Measurements from ENCODE around the gene ATP6V1F.

ATP6V1F gene

DNA sequence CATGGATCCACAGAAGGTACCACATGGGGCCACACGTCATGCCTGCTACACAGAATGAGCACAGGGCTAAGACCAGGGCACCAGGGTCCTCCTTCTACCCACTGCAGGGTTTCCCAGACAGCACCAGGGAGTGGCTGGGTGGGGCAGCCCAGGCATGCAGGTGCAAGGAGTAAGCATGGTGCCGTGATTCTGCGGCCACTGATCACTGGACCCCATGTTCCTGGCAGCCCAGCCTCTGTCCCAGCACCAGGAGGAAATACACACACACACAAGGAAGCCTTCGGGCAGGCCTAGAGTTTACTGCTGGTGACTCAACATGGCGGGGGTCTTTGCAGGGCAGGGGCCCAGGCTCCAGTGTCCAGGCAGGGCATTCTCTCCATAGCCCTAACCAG lies 13.9 kb downstream of the ATP6V1F start:
- DNase-seq (ENCODE audit: low spot score in 2 of 2): no peak
- Mint-ChIP-seq H3K4me1 (peaks cover 2% of the 10 kb centered on the region), H3K27ac (no peak overlapping the region), H3K9me3 (no peaks in the 10 kb centered on the region), H3K4me3 (no peak overlapping the region), H3K36me3 (no peaks in the 10 kb centered on the region), H3K27me3 (no peaks in the 10 kb centered on the region)
- ATAC-seq (ENCODE audit: low read depth): no peak

DNA sequence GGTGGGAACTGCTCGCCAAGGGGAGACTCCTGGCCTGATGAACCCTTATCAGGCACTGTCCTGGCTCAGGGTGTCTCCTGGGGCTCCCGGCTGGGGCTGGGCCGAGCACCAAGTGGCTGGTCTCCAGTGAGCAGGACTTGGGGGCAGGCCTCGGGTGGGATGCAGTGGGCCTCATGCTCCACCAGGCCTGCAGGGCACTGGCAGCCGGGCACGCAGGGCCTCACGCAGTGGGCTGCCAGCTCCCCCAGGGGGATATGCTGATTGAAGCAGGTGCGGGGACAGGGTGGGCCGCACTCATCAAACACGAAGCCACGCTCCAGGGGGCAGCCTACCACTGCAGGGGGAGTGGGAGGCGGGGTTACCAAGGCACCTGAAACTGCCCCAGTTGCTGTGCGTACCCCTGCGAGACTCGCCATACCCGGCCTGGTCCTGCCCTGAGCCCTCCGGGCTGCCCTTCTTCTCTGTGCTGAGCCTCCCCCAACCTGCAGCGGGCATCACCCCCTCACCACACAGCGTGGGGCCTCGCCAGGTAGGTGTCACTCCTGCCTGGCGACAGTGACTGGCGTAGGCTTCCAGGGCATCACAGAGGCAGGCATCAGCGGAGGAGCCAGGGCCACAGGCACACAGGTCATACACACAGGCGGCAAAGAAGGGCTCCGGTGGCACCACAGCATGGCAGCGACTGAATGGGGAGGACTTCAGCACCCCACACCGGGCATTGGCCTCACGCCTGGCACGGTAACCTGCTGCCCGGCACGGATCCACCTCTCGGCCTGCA lies 14.5 kb downstream of the ATP6V1F start:
- Mint-ChIP-seq H3K27ac (no peak overlapping the region), H3K27me3 (no peaks in the 10 kb centered on the region), H3K9me3 (no peaks in the 10 kb centered on the region), H3K4me1 (peaks cover 3% of the 10 kb centered on the region), H3K4me3 (no peak overlapping the region), H3K36me3 (no peaks in the 10 kb centered on the region)
- DNase-seq (ENCODE audit: low spot score in 2 of 2) (no peak), ATAC-seq (ENCODE audit: low read depth) (no peak)

DNA sequence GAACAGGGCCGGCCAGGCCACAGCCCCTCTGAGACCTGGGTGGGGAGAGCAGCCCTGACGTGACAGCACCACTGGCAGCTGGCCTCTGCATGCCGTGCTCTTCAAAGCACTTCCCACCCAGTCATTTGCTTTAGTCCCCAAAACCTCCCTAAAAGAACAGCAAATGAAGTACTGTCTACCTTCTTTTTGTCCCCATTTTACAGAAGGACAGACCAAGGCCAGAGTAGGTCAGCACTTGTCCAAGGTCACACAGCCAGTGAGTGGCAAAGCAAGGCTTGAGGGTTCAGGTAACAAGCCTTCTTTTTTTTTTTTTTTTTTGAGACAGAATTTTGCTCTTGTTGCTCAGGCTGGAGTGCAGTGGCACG lies 15.1 kb downstream of the ATP6V1F start:
- no peak overlapping the region for H3K27ac Mint-ChIP-seq
- H3K36me3 Mint-ChIP-seq: no peaks in the 10 kb centered on the region
- no peaks in the 10 kb centered on the region for H3K9me3 Mint-ChIP-seq
- H3K27me3 Mint-ChIP-seq: no peaks in the 10 kb centered on the region
- no peak for DNase-seq (ENCODE audit: low spot score in 2 of 2)
- no peak overlapping the region for H3K4me3 Mint-ChIP-seq
- no peak for ATAC-seq (ENCODE audit: low read depth)
- peaks cover 3% of the 10 kb centered on the region for H3K4me1 Mint-ChIP-seq

DNA sequence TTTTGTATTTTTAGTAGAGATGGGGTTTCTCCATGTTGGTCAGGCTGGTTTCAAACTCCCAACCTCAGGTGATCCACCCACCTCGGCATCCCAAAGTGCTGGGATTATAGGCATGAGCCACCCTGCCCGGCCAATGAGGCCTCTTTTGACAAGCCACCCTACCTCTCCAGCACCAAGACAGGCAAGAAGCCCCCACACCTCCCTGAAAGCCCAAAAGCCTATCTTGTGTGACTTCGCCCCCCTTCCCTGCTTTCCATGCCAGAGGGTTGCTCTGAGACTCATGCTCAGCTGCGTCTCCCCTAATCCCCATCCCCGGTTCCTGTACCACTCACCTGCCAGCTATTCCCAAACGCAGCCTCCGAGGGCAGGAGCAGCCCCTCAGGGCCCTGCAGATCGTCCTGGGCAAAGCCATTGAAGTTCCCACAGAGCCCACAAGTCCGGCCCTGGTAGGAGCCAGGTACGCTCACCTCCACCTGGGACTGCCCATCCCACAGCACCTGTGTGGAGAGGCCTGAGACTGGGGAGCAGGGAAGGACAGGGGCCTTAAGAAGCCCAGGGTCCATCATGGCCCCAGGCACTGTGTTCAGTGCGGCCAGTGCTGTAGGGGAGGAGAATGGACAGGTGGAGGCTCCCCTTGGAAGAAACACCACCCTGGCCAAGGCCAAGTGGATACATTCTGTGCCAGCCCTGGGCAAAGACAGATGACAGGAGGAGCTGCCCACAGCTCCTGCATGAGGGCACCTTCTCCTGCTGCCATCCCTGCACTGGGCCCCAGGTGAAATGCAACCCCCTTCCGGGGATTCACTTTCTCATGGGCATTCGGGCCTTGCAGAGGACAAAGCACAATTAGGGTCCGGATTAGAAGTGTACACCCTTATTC lies 15.8 kb downstream of the ATP6V1F start:
- Mint-ChIP-seq H3K27ac (no peak overlapping the region), H3K4me3 (no peak overlapping the region), H3K27me3 (no peaks in the 10 kb centered on the region), H3K4me1 (peaks cover 3% of the 10 kb centered on the region), H3K36me3 (no peaks in the 10 kb centered on the region), H3K9me3 (no peaks in the 10 kb centered on the region)
- DNase-seq (ENCODE audit: low spot score in 2 of 2): no peak
- ATAC-seq (ENCODE audit: low read depth): no peak

DNA sequence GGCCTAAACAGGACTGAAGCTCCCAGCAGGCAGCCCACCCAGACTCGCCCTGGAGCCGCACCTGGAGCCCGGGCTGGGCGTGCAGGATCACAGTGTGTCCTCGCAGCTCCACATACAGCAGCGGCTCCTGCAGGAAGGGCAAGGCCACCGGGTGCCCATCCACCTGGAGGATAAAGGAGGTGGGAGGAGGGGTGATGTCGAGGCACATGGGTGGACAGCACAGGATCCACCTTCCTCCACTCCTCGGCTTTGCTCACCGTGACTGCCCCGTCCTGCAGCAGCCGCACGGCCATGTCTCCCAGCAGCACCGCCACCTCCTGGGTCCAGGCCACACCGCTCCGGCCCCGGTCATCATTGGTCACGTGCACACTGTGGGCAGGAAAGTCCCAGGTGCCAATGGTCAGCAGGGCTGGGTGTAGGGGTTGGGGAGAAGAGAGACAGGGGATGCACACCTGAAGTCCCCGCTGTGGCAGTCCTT lies 16.8 kb downstream of the ATP6V1F start:
- Mint-ChIP-seq H3K9me3 (no peaks in the 10 kb centered on the region), H3K27ac (no peak overlapping the region), H3K27me3 (no peaks in the 10 kb centered on the region), H3K4me3 (no peak overlapping the region), H3K36me3 (no peaks in the 10 kb centered on the region), H3K4me1 (peaks cover 6% of the 10 kb centered on the region)
- no peak for DNase-seq (ENCODE audit: low spot score in 2 of 2)
- no peak for ATAC-seq (ENCODE audit: low read depth)

DNA sequence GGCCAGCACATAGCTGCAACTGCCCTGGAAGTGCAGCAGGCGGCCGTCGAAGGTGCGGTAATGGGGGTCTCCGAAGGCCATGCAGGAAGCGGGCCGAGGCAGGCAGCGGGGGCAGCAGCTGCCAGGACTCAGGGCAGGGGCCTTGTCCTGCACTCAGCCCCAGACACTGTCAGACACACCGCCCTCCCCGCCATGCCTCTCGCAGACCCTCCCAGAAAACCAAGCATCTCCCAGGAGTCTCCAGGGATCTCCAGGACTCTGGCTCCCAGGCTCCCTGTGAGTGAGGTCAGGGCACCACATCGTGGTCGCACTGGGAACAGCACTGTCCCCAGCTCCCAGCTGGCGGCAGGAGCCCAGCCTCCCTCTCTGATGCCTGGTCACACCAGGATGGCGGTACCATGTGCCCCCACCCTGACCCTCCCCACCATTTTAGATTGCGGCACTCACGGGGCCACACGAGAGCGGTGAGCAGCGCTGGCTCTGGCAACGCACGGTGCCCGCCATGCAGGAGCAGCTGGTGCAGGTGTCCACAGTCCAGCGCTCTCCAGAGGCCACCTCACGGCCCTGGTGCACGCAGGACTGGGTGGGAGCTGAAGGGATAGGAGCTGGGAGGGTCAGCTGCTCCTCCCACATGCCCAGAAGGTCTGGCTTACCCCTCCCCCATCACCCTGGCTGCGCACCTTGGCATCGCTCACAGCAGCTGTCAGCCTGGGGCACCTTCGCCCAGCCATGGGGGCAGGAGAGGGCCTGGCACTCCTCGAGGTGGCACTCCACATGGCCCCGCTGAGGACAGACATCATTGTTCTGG lies 17.5 kb downstream of the ATP6V1F start:
- Mint-ChIP-seq H3K4me1 (peaks cover 6% of the 10 kb centered on the region), H3K4me3 (no peak overlapping the region), H3K27ac (no peak overlapping the region), H3K27me3 (no peaks in the 10 kb centered on the region), H3K9me3 (no peaks in the 10 kb centered on the region), H3K36me3 (no peaks in the 10 kb centered on the region)
- no peak for ATAC-seq (ENCODE audit: low read depth)
- no peak for DNase-seq (ENCODE audit: low spot score in 2 of 2)

DNA sequence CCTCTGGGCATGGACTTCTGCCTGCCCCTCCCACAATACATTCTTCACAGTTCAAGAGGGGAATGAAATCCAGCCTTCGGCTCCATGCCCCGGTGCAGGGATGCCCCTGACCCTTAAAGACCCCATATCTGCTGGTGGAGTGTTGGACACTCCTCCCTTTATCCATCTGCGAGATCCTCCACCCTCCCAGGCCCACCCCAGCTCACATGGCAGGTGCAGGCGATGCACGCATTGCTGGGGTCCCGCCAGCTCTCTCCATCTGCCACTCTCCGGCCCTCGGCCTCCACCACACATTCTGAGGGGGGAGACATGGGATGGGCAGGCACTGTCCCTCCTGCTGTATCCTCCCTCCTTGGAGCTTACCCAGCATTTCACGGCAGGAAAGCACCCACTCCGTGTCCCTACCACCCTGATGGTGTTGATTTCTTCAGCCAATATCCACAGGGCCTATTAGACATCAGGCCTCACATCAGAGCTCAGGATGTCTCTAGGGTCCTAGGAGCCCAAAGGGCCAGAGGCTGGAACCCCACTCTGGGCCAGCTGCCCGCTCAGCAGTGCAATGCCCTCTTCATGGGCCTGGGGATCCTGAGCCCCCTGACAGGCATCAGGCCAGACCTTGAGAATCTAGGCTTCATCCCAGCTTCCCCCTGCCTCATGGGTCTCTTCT lies 18.3 kb downstream of the ATP6V1F start:
- no peak for DNase-seq (ENCODE audit: low spot score in 2 of 2)
- Mint-ChIP-seq H3K4me3 (no peak overlapping the region), H3K4me1 (peaks cover 6% of the 10 kb centered on the region), H3K27me3 (peaks cover 3% of the 10 kb centered on the region), H3K36me3 (no peaks in the 10 kb centered on the region), H3K27ac (no peak overlapping the region), H3K9me3 (no peaks in the 10 kb centered on the region)
- ATAC-seq (ENCODE audit: low read depth): no peak

DNA sequence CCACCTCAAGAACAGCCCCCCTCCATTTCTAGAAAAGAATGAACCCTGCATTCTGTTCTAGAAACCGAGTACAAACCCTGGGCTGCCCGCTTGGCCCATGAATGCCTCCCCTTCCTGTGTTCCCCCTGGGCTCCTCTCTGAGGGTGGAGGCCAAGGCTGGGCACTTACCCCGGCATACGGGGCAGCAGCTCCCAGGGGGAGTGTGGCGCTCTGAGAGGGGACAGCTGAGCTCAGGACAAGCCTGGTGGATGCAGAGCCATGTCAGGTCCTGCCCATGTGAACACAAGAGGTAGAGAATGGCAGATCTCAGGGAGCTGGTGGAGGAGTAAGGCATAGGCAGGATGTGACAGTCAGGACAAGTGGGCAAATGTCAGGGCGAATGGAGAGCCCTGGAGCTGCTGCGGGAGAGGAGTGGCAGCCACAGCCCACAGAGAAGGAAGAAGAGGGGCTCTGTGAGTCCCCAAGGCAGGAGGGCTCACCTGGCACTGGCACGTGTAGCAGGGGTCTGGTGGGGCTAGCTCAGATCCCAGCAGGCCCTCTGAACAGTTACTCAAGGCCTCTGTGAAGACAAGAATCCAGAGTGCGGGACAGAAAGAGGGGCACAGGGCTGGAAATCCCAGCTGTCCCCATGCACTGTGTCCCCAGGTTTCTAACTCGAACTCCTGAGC lies 18.9 kb downstream of the ATP6V1F start:
- no peaks in the 10 kb centered on the region for H3K9me3 Mint-ChIP-seq
- no peak overlapping the region for H3K4me3 Mint-ChIP-seq
- no peak overlapping the region for H3K27ac Mint-ChIP-seq
- no peak for DNase-seq (ENCODE audit: low spot score in 2 of 2)
- H3K4me1 Mint-ChIP-seq: peaks cover 6% of the 10 kb centered on the region
- no peaks in the 10 kb centered on the region for H3K36me3 Mint-ChIP-seq
- no peak for ATAC-seq (ENCODE audit: low read depth)
- peaks cover 4% of the 10 kb centered on the region for H3K27me3 Mint-ChIP-seq

DNA sequence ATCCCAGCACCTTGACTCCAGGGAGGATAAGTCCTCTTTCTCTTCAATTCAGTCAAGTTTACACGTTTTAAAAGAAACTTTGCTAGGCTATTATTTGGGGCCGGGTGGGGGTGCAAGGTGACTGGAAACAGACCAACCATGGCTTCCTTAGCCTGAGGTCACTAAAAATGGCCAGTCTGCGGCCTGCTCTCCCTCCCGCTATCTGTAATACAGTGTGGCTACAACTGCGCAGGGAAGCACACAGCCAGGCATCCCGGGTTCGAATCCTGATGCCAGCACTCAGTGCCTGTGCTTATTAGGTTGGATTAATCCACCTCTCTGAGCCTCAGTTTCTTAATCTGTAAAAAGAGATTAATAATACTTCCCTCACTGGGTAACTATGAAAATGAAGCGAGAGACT lies 19.5 kb downstream of the ATP6V1F start:
- H3K36me3 Mint-ChIP-seq: no peaks in the 10 kb centered on the region
- H3K27me3 Mint-ChIP-seq: peaks cover 4% of the 10 kb centered on the region
- ATAC-seq (ENCODE audit: low read depth) (no peak), DNase-seq (ENCODE audit: low spot score in 2 of 2) (no peak)
- no peak overlapping the region for H3K27ac Mint-ChIP-seq
- H3K9me3 Mint-ChIP-seq: no peaks in the 10 kb centered on the region
- H3K4me1 Mint-ChIP-seq: peaks cover 6% of the 10 kb centered on the region
- H3K4me3 Mint-ChIP-seq: peak overlapping the region; percentile 2

DNA sequence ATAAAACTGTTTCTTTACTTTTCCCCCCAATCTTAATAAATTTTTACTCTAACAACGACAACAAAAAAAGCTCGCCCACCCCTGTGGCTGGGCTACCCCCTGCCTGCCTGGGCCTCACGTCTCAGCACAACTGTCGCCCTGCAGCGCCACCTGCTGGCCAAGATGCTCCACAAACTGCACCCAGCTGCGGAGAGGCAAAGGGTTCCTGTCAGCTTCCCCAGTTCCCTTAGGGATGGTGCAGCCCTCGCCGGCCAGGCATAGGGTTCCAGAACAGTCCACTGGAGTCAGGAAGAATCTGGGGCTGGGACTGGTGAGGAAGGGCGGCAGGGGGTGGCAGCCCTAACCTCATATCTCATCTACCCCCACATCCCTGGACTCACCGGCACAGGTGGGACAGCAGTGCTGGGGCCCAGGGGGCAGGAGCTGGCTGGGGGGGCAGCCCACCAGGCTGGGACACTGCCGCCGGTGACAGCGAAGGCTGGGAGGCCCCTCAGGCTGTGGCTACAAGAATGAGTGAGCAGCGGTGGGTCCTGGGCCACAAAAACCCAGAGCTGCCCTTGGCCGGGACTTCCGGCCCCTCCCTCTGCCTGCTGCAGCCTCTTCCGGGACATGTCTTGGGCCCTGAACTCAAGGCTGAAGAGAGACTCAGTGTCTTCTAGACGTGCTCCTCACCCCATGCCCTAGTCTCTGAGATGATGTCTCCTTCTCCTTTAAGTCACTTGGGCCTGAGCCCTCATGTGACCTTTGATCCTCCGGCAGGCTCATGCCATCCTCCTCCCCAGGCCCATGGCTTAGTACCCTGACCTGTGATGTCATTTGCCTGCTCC lies 21.2 kb downstream of the ATP6V1F start:
- Mint-ChIP-seq H3K27me3 (peaks cover 4% of the 10 kb centered on the region), H3K4me1 (peaks cover 6% of the 10 kb centered on the region), H3K27ac (peak overlapping the region; percentile 28), H3K4me3 (peak overlapping the region; percentile 82), H3K36me3 (no peaks in the 10 kb centered on the region), H3K9me3 (no peaks in the 10 kb centered on the region)
- DNase-seq (ENCODE audit: low spot score in 2 of 2) (peak; percentile 91 to 97), ATAC-seq (ENCODE audit: low read depth) (peak; percentile 92)

DNA sequence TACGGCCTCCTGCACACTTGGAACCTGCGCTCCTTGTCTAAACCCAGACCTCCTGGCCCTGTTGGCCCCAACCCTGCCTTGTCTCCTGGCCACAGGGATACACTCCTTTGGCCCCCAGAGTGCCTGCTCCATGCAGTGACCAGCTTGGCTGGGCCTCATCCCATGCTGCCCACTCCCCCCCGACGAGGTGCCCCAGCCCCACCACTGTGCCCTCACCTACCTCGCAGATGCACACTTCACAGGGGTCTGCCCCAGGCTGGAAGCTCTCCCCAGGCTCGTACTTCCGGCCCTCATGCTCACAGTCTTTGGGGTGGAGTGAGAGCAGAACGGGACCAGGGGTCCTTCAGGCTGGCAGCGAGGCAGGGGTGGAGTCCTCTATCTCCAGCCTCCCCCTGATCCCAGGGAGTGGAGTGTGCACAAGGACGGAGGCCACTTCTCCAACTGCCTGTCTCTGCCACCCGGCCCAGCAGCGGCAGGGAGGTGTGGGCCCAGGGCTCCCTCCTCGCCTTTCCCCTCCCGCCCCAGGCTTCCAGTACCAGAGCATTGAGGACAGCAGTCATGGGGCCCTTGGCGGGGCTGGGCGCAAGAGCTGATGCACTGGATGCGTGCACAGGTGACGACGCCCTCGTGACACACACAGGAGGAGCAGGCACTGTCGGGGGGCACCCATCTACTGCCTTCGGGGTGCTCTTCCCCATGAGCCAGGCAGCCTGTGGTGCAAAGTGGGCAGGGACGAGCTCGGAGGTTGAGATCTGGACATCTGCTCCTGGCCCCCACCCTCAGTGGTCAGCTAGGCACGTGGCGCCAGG lies 22.1 kb downstream of the ATP6V1F start:
- DNase-seq (ENCODE audit: low spot score in 2 of 2) (no peak), ATAC-seq (ENCODE audit: low read depth) (no peak)
- no peaks in the 10 kb centered on the region for H3K9me3 Mint-ChIP-seq
- H3K27me3 Mint-ChIP-seq: peaks cover 7% of the 10 kb centered on the region
- H3K4me3 Mint-ChIP-seq: peak overlapping the region; percentile 82
- H3K27ac Mint-ChIP-seq: no peak overlapping the region
- no peaks in the 10 kb centered on the region for H3K36me3 Mint-ChIP-seq
- H3K4me1 Mint-ChIP-seq: peaks cover 6% of the 10 kb centered on the region

Measured in memory B cell (primary cell).